ENCODE measurements around the gene PPP2R2C. TPM values are rescaled to one million over a fixed set of nuclear protein-coding genes. Genes with fewer than 3 reads are reported as not detected.

The PPP2R2C gene
- total and polyA plus RNA-seq, 2 experiments from 2014 or later: not detected

- Histone ChIP-seq H3K79me2 (ENCODE audit: insufficient read depth) (no peaks in the 10 kb centered on the region), H3K9me2 (ENCODE audit: insufficient read depth) (no peaks in the 10 kb centered on the region), H3K9ac (no peak overlapping the region), H3F3A (ENCODE audit: insufficient read depth) (no peaks in the 10 kb centered on the region), H3K36me3 (ENCODE audit: low read depth) (no peaks in the 10 kb centered on the region), H3K27ac (no peak overlapping the region), H3K27me3 (replicated peaks; ENCODE audit: insufficient read depth) (peaks cover 39% of the 10 kb centered on the region; the same call in 1 of the 2 replicates), H4K20me1 (ENCODE audit: insufficient read depth) (no peaks in the 10 kb centered on the region), H3K4me2 (ENCODE audit: unreplicated experiment) (no peak overlapping the region), H3K4me3 (no peak overlapping the region), H3K9me3 (ENCODE audit: low read depth) (no peaks in the 10 kb centered on the region), H3K4me1 (ENCODE audit: insufficient read depth) (no peaks in the 10 kb centered on the region), H2AFZ (no peak overlapping the region)
- no peak for TF ChIP-seq EZH2 (IDR thresholded peaks at IDR 0.05; ENCODE audit: insufficient read depth, poor library complexity, severe bottlenecking)
- TF ChIP-seq EZH2phosphoT487 (IDR thresholded peaks at IDR 0.05; ENCODE audit: insufficient read depth, low read depth): no peak
- 62 to 63% methylated on average over 4 of the region's 4 CpGs for WGBS, 2 experiments (ENCODE audit: low coverage in 1 of 2, low lambda C conversion rate in 2 of 2, missing lambda C conversion rate in 2 of 2)
- in situ Hi-C loops (cut with MboI): no loop called here
- DNase-seq: no peak
Measured at GRCh38 chr4:6476893-6477292, 4.5 kb upstream of the PPP2R2C start.

DNA sequence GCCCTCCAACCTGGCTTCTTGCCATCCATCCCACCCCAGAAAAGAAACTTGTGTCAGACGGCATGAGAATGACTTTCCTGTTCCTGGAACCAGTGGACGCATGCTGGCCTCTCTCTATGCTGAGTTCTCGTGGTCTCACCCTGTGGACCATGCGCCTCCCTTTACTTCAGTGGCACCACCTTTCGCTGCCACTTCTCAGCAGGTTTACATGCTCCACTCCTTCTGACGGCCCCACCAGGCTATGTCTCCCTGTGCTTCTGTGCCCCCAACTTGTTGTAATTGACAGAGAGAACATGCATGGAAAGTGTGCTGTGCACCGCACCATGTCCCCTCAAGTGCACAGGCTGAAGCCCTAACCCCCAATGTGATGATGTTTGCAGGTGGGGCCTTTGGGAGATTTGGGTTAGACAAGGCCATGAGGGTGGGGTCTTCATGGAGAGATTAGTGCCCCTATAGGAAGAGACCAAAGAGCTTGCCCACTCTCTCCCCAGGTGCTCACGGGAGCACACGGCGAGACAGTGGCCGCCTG lies 3.1 kb upstream of the PPP2R2C start:
- H3K27me3 ChIP-seq (replicated peaks; ENCODE audit: insufficient read depth): peaks cover 39% of the 10 kb centered on the region
- no peak for DNase-seq
- H3K9me3 ChIP-seq (ENCODE audit: low read depth): no peaks in the 10 kb centered on the region
- H3K9ac ChIP-seq: no peak overlapping the region
- no peak overlapping the region for H3K4me2 ChIP-seq (ENCODE audit: unreplicated experiment)
- no peaks in the 10 kb centered on the region for H3K79me2 ChIP-seq (ENCODE audit: insufficient read depth)
- no peaks in the 10 kb centered on the region for H3K36me3 ChIP-seq (ENCODE audit: low read depth)
- WGBS, 2 experiments (ENCODE audit: low coverage in 1 of 2, low lambda C conversion rate in 2 of 2, missing lambda C conversion rate in 2 of 2): 81 to 86% methylated on average over 11 of the region's 11 CpGs
- no peak overlapping the region for H2AFZ ChIP-seq
- no peaks in the 10 kb centered on the region for H3K4me1 ChIP-seq (ENCODE audit: insufficient read depth)
- H3K9me2 ChIP-seq (ENCODE audit: insufficient read depth): no peaks in the 10 kb centered on the region
- TF ChIP-seq EZH2 (IDR thresholded peaks at IDR 0.05; ENCODE audit: insufficient read depth, poor library complexity, severe bottlenecking) (no peak), EZH2phosphoT487 (IDR thresholded peaks at IDR 0.05; ENCODE audit: insufficient read depth, low read depth) (no peak)
- in situ Hi-C loops (cut with MboI): no loop called here
- H4K20me1 ChIP-seq (ENCODE audit: insufficient read depth): no peaks in the 10 kb centered on the region
- no peaks in the 10 kb centered on the region for H3F3A ChIP-seq (ENCODE audit: insufficient read depth)
- H3K4me3 ChIP-seq: no peak overlapping the region
- no peak overlapping the region for H3K27ac ChIP-seq

GRCh38 chr4:6474705-6475457 lies 2.5 kb upstream of the PPP2R2C start:
- Histone ChIP-seq H3K27ac (no peak overlapping the region), H2AFZ (no peak overlapping the region), H3K36me3 (ENCODE audit: low read depth) (no peaks in the 10 kb centered on the region), H3K27me3 (replicated peaks; ENCODE audit: insufficient read depth) (peaks cover 36% of the 10 kb centered on the region), H3K79me2 (ENCODE audit: insufficient read depth) (no peaks in the 10 kb centered on the region), H4K20me1 (ENCODE audit: insufficient read depth) (no peaks in the 10 kb centered on the region), H3K4me2 (ENCODE audit: unreplicated experiment) (no peak overlapping the region), H3F3A (ENCODE audit: insufficient read depth) (no peaks in the 10 kb centered on the region), H3K4me3 (no peak overlapping the region), H3K9ac (no peak overlapping the region), H3K4me1 (ENCODE audit: insufficient read depth) (no peaks in the 10 kb centered on the region), H3K9me3 (ENCODE audit: low read depth) (no peaks in the 10 kb centered on the region), H3K9me2 (ENCODE audit: insufficient read depth) (no peaks in the 10 kb centered on the region)
- WGBS, 2 experiments (ENCODE audit: low coverage in 1 of 2, low lambda C conversion rate in 2 of 2, missing lambda C conversion rate in 2 of 2): 58 to 60% methylated on average over 7 to 9 of the region's 9 CpGs
- no peak for DNase-seq
- TF ChIP-seq EZH2phosphoT487 (IDR thresholded peaks at IDR 0.05; ENCODE audit: insufficient read depth, low read depth): no peak
- no peak for TF ChIP-seq EZH2 (IDR thresholded peaks at IDR 0.05; ENCODE audit: insufficient read depth, poor library complexity, severe bottlenecking)
- in situ Hi-C loops (cut with MboI): no loop called here

DNA sequence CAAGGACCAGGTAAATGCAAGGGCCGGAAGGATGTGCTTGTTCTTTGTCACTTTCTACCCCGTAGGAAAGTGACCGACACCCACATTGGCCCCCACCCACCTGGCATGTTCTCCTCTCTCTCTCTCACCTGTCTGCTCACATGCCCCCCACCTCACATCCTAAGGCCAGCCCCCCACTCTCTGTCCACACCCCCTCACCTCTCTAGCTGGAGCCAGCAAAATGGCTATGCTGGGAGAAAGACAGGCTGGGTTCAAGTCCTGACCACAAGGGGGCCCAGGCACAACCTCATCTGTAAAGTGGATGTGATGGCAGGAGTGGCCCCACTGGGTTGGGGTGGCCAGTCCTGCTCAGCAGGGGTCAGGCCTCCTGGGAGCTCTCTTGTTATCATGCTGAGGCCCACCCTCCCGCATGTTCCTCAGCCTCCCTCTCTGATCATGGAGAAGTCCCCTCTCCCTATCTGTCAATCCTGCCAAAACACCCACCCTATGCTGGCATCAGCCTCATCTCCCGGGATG lies 1.7 kb upstream of the PPP2R2C start:
- TF ChIP-seq EZH2 (IDR thresholded peaks at IDR 0.05; ENCODE audit: insufficient read depth, poor library complexity, severe bottlenecking): no peak
- no peak for TF ChIP-seq EZH2phosphoT487 (IDR thresholded peaks at IDR 0.05; ENCODE audit: insufficient read depth, low read depth)
- Histone ChIP-seq H3K4me2 (ENCODE audit: unreplicated experiment) (no peak overlapping the region), H2AFZ (no peak overlapping the region), H3K9me3 (ENCODE audit: low read depth) (no peaks in the 10 kb centered on the region), H3K79me2 (ENCODE audit: insufficient read depth) (no peaks in the 10 kb centered on the region), H3K36me3 (ENCODE audit: low read depth) (no peaks in the 10 kb centered on the region), H3K4me3 (no peak overlapping the region), H3K9ac (no peak overlapping the region), H3F3A (ENCODE audit: insufficient read depth) (no peaks in the 10 kb centered on the region), H3K27me3 (replicated peaks; ENCODE audit: insufficient read depth) (peaks cover 38% of the 10 kb centered on the region), H3K9me2 (ENCODE audit: insufficient read depth) (no peaks in the 10 kb centered on the region), H4K20me1 (ENCODE audit: insufficient read depth) (no peaks in the 10 kb centered on the region), H3K4me1 (ENCODE audit: insufficient read depth) (no peaks in the 10 kb centered on the region), H3K27ac (no peak overlapping the region)
- DNase-seq: no peak
- 46 to 77% methylated on average over 2 to 5 of the region's 5 CpGs for WGBS, 2 experiments (ENCODE audit: low coverage in 1 of 2, low lambda C conversion rate in 2 of 2, missing lambda C conversion rate in 2 of 2)
- in situ Hi-C loops (cut with MboI): no loop called here
